ENCODE measurements around the gene ZNF619. TPM values are rescaled to one million over a fixed set of nuclear protein-coding genes. Genes with fewer than 3 reads are reported as not detected.

ZNF619 gene
- total RNA-seq, 1 experiment from 2014 or later, result 7.2 TPM

- ChIA-PET CTCF (no interaction called here), POLR2A (interaction anchor here (0.5 kb wide), 2 partner anchors 154 to 1819 kb away, joined by 3 to 5 read pairs; no protein-coding TSS in a partner anchor)
- peak; percentile 41; the same call in 1 of the 2 replicates for ATAC-seq
- peaks cover 40% of the 10 kb centered on the region for H3K36me3 Mint-ChIP-seq
- H3K27ac Mint-ChIP-seq, result peak overlapping the region; percentile 90
- H3K27me3 Mint-ChIP-seq (ENCODE audit: low read depth), result no peaks in the 10 kb centered on the region
- H3K4me3 Mint-ChIP-seq, result no peak overlapping the region
- no peak for DNase-seq (ENCODE audit: low spot score)
- peaks cover 10% of the 10 kb centered on the region for H3K4me1 Mint-ChIP-seq
- no peaks in the 10 kb centered on the region for H3K9me3 Mint-ChIP-seq
- TF ChIP-seq NR1H2 (CRISPR knock-in tag; IDR thresholded peaks at IDR 0.05) (no peak), ZNF416 (CRISPR knock-in tag; IDR thresholded peaks at IDR 0.05) (no peak), NFATC4 (CRISPR knock-in tag; IDR thresholded peaks at IDR 0.05) (peak; percentile 61; the same call in 1 of the 2 replicates), ZNF232 (CRISPR knock-in tag; IDR thresholded peaks at IDR 0.05) (no peak), ZNF671 (CRISPR knock-in tag; IDR thresholded peaks at IDR 0.05) (peak; percentile 7; the same call in 1 of the 2 replicates), ERG (CRISPR knock-in tag; IDR thresholded peaks at IDR 0.05) (peak; percentile 83; the same call in 1 of the 2 replicates), FOXP1 (CRISPR knock-in tag; IDR thresholded peaks at IDR 0.05; ENCODE audit: borderline replicate concordance) (no peak), RORB (CRISPR knock-in tag; IDR thresholded peaks at IDR 0.05) (no peak), PRRX2 (CRISPR knock-in tag; IDR thresholded peaks at IDR 0.05) (no peak; the same call in 1 of the 2 replicates), SOX15 (CRISPR knock-in tag; IDR thresholded peaks at IDR 0.05) (no peak)
Measured at GRCh38 chr3:40464339-40465110, 12.4 kb upstream of the ZNF619 start.

GRCh38 chr3:40465111-40465407 is 11.9 kb upstream of the ZNF619 start:
- peaks cover 39% of the 10 kb centered on the region for H3K36me3 Mint-ChIP-seq
- 0 out of 2 replicates have a peak, but pooled peaks have one; percentile 30 for TF ChIP-seq AR (CRISPR knock-in tag; IDR thresholded peaks at IDR 0.05)
- TF ChIP-seq ERG (CRISPR knock-in tag; IDR thresholded peaks at IDR 0.05), result peak; percentile 62; the same call in 1 of the 2 replicates
- TF ChIP-seq ZNF281 (CRISPR knock-in tag; IDR thresholded peaks at IDR 0.05), result no peak
- no peaks in the 10 kb centered on the region for H3K27me3 Mint-ChIP-seq (ENCODE audit: low read depth)
- no peak for DNase-seq (ENCODE audit: low spot score)
- ATAC-seq, result no peak; the same call in 1 of the 2 replicates
- peaks cover 10% of the 10 kb centered on the region for H3K4me1 Mint-ChIP-seq
- no peaks in the 10 kb centered on the region for H3K9me3 Mint-ChIP-seq
- no peak overlapping the region for H3K4me3 Mint-ChIP-seq
- CTCF ChIA-PET, result interaction anchor here (0.5 kb wide), 1 partner anchor 31 kb away, joined by 3 read pairs; no protein-coding TSS in a partner anchor
- POLR2A ChIA-PET, result interaction anchor here (0.5 to 1.1 kb wide), 2 partner anchors 12 to 1819 kb away, joined by 4 to 5 read pairs; no protein-coding TSS in a partner anchor
- H3K27ac Mint-ChIP-seq, result peak overlapping the region; percentile 57

GRCh38 chr3:40465456-40465855 is 11.5 kb upstream of the ZNF619 start:
- Mint-ChIP-seq H3K4me1 (peaks cover 10% of the 10 kb centered on the region), H3K36me3 (peaks cover 35% of the 10 kb centered on the region), H3K4me3 (no peak overlapping the region), H3K27me3 (ENCODE audit: low read depth) (no peaks in the 10 kb centered on the region), H3K27ac (peak overlapping the region; percentile 57), H3K9me3 (no peaks in the 10 kb centered on the region)
- DNase-seq (ENCODE audit: low spot score) (no peak), ATAC-seq (peak; percentile 24)
- ChIA-PET CTCF (interaction anchor here (0.5 kb wide), 1 partner anchor 30 kb away, joined by 3 read pairs; no protein-coding TSS in a partner anchor), POLR2A (interaction anchor here (0.5 to 1.1 kb wide), 3 partner anchors 12 to 1820 kb away, joined by 3 to 5 read pairs (median 4); partner anchors contain the start of gene ENTPD3)
- TF ChIP-seq E2F5 (CRISPR knock-in tag; IDR thresholded peaks at IDR 0.05) (no peak), ZNF232 (CRISPR knock-in tag; IDR thresholded peaks at IDR 0.05) (no peak), SP1 (CRISPR knock-in tag; conservative IDR thresholded peaks at IDR 0.05) (no peak), ERG (CRISPR knock-in tag; IDR thresholded peaks at IDR 0.05) (0 out of 2 replicates have a peak, but pooled peaks have one; percentile 4), IRF1 (CRISPR knock-in tag; IDR thresholded peaks at IDR 0.05) (no peak), FOXK1 (CRISPR knock-in tag; IDR thresholded peaks at IDR 0.05) (no peak)

Measured in WTC11 (cell line).